HL-60 (cell line): ENCODE measurements around the gene PREB.

Experiments
- DNase-seq, 2 experiments: peaks; one replicate each; pipeline ENCODE4 v3.0.0-alpha.2; 2010 to 2020; ENCODE audit warnings: low read depth in 1 of 2, low spot score in 1 of 2
- H3K27ac ChIP-seq: fragments of 250-450 bp; sonication (Bioruptor Pico); replicated peaks from 2 replicates; pipeline ENCODE4 v1.5.1; 2020; ENCODE audit warnings: mild to moderate bottlenecking, moderate library complexity
- H3K27me3 ChIP-seq: fragments of 250-450 bp; sonication (Bioruptor Pico); 2 replicates; pipeline ENCODE4 v1.5.1; 2021; ENCODE audit warnings: mild to moderate bottlenecking, moderate library complexity; ENCODE audit not compliant: insufficient read depth, poor library complexity, severe bottlenecking
- H3K4me3 ChIP-seq: replicated peaks from 2 replicates; pipeline ENCODE4 v1.5.1; 2011; ENCODE audit warnings: mild to moderate bottlenecking, control low read depth, low read length; ENCODE audit not compliant: insufficient read depth
- GABPA ChIP-seq: IDR thresholded peaks from 2 replicates; pipeline ENCODE4 v1.6.1; 2012; ENCODE audit warnings: low read depth
- POLR2AphosphoS5 ChIP-seq: IDR thresholded peaks from 2 replicates; pipeline ENCODE4 v1.6.1; 2012; ENCODE audit warnings: low read depth
- SPI1 ChIP-seq: IDR thresholded peaks from 2 replicates; pipeline ENCODE4 v1.6.1; 2012; ENCODE audit warnings: low read depth, mild to moderate bottlenecking, borderline replicate concordance
- TF ChIP-seq, protein P1 (sequence below): IDR thresholded peaks from 2 replicates; pipeline ENCODE4 v1.6.1; 2012; ENCODE audit warnings: low read depth; ENCODE audit not compliant: insufficient replicate concordance
- TF ChIP-seq, protein P2 (sequence below): IDR thresholded peaks from one replicate; pipeline ENCODE4 v1.5.1; 2011; ENCODE audit warnings: low read length, control low read depth, inconsistent platforms; ENCODE audit not compliant: insufficient read depth

The PREB gene

DNA sequence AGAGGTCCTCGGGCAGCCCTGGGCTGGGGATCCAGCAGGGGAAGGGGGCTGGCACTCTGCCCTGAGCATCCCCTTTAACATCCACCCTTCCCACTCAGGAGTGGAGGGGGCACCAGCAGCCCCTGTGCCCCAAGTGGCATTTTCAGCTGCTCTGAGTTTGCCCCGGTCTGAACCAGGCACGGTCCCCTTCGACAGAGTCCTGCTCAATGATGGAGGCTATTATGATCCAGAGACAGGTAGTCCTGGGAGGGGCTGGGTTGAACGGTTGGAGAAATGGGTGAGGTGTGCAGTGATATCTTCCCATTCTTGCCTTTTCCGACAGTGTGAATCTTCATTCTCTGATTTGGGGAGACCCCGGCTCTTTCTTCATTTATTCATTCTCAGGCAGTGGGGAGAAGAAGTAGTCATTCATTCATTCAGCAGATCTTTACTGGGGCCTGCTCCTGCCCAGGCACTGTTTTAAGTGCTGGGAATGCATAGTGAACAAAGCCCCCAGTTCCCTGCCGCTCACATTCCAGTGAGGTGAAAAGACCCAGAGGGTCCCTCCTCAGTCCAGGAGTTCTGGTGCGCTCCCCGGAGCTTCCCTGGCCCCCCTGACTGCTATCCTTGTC is 49.3 kb downstream of the PREB start:
- Histone ChIP-seq H3K4me3 (no peak overlapping the region), H3K27ac (no peak overlapping the region), H3K27me3 (no peaks in the 10 kb centered on the region)
- TF ChIP-seq, protein P1, sequence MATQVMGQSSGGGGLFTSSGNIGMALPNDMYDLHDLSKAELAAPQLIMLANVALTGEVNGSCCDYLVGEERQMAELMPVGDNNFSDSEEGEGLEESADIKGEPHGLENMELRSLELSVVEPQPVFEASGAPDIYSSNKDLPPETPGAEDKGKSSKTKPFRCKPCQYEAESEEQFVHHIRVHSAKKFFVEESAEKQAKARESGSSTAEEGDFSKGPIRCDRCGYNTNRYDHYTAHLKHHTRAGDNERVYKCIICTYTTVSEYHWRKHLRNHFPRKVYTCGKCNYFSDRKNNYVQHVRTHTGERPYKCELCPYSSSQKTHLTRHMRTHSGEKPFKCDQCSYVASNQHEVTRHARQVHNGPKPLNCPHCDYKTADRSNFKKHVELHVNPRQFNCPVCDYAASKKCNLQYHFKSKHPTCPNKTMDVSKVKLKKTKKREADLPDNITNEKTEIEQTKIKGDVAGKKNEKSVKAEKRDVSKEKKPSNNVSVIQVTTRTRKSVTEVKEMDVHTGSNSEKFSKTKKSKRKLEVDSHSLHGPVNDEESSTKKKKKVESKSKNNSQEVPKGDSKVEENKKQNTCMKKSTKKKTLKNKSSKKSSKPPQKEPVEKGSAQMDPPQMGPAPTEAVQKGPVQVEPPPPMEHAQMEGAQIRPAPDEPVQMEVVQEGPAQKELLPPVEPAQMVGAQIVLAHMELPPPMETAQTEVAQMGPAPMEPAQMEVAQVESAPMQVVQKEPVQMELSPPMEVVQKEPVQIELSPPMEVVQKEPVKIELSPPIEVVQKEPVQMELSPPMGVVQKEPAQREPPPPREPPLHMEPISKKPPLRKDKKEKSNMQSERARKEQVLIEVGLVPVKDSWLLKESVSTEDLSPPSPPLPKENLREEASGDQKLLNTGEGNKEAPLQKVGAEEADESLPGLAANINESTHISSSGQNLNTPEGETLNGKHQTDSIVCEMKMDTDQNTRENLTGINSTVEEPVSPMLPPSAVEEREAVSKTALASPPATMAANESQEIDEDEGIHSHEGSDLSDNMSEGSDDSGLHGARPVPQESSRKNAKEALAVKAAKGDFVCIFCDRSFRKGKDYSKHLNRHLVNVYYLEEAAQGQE = no peak
- TF ChIP-seq, protein P2, sequence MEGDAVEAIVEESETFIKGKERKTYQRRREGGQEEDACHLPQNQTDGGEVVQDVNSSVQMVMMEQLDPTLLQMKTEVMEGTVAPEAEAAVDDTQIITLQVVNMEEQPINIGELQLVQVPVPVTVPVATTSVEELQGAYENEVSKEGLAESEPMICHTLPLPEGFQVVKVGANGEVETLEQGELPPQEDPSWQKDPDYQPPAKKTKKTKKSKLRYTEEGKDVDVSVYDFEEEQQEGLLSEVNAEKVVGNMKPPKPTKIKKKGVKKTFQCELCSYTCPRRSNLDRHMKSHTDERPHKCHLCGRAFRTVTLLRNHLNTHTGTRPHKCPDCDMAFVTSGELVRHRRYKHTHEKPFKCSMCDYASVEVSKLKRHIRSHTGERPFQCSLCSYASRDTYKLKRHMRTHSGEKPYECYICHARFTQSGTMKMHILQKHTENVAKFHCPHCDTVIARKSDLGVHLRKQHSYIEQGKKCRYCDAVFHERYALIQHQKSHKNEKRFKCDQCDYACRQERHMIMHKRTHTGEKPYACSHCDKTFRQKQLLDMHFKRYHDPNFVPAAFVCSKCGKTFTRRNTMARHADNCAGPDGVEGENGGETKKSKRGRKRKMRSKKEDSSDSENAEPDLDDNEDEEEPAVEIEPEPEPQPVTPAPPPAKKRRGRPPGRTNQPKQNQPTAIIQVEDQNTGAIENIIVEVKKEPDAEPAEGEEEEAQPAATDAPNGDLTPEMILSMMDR = no peak
- no peak for TF ChIP-seq SPI1
- no peak for TF ChIP-seq GABPA
- TF ChIP-seq POLR2AphosphoS5 = no peak
- no peak for DNase-seq

DNA sequence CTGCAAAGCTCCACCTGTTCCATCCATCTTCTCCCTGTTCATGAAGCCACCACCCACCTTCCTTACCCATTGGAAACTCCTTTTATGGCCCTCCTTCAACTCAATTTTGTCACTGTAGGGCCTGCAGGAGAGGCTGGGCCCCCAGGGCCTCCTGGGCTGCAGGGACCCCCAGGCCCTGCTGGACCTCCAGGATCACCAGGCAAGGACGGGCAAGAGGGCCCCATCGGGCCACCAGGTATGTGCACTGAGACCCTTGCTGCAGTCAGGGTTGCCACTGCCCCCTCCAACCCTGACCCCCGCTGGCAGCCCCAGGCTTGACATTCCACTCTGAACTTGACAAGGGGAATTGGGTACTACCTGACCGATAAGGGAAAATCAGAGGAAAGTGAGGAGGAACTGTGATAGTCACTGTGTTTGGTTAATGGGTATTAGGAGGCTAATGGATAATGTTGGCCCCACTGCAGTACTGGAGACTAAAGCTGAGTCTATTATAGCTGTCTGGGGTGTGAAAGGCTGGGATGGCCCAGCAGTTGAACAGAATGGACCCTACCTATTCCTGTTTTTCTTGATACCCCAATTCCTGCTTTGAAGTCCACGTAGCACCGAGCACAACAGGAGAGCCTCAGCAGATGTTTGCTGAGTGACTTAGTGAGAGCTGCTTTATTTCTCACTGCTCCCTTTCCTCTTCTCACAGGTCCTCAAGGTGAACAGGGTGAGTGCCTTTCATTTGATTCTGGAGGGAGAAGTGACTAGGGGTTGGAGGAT is 50.0 kb downstream of the PREB start:
- no peak for TF ChIP-seq SPI1
- TF ChIP-seq, protein P1 = no peak
- TF ChIP-seq, protein P2 = no peak
- TF ChIP-seq POLR2AphosphoS5 = no peak
- no peak for TF ChIP-seq GABPA
- H3K27me3 ChIP-seq = no peaks in the 10 kb centered on the region
- no peak for DNase-seq
- no peak overlapping the region for H3K27ac ChIP-seq
- no peak overlapping the region for H3K4me3 ChIP-seq

DNA sequence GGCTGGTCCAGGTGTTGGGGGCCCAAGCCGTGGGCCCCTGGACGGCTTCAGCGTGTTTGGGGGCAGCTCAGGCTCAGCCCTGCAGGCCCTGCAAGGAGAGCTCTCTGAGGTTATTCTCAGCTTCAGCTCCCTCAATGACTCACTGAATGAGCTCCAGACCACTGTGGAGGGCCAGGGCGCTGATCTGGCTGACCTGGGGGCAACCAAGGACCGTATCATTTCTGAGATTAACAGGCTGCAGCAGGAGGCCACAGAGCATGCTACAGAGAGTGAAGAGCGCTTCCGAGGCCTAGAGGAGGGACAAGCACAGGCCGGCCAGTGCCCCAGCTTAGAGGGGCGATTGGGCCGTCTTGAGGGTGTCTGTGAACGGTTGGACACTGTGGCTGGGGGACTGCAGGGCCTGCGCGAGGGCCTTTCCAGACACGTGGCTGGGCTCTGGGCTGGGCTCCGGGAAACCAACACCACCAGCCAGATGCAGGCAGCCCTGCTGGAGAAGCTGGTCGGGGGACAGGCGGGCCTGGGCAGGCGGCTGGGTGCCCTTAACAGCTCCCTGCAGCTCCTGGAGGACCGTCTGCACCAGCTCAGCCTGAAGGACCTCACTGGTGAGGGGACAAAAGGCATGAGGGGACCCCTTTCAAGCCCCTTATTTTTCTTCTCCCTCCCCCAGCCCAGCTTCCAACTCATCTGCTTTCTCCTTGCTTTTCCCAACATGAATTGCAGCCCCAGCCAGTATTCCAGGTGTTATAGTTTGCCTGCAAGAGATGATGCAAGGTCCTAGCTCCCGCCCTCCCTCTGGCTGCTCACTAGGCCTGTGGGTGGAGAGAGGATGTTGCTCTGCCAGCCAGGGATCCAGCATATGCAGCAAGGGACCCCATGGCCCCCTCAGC is 50.8 kb downstream of the PREB start:
- DNase-seq = no peak
- TF ChIP-seq POLR2AphosphoS5 = no peak
- TF ChIP-seq SPI1 = no peak
- TF ChIP-seq, protein P1 = no peak
- no peak for TF ChIP-seq GABPA
- TF ChIP-seq, protein P2 = no peak
- Histone ChIP-seq H3K27ac (no peak overlapping the region), H3K4me3 (no peak overlapping the region), H3K27me3 (no peaks in the 10 kb centered on the region)
